ENCODE results near the gene SOX15. TPM values are rescaled to one million over a fixed set of nuclear protein-coding genes. Genes with fewer than 3 reads are reported as not detected.

SOX15 gene
- total RNA-seq, 1 experiment from 2014 or later: not detected

GRCh38 chr17:7577327-7578199 is 12.3 kb downstream of the SOX15 start:
- no peak for DNase-seq (ENCODE audit: low read depth)

DNA sequence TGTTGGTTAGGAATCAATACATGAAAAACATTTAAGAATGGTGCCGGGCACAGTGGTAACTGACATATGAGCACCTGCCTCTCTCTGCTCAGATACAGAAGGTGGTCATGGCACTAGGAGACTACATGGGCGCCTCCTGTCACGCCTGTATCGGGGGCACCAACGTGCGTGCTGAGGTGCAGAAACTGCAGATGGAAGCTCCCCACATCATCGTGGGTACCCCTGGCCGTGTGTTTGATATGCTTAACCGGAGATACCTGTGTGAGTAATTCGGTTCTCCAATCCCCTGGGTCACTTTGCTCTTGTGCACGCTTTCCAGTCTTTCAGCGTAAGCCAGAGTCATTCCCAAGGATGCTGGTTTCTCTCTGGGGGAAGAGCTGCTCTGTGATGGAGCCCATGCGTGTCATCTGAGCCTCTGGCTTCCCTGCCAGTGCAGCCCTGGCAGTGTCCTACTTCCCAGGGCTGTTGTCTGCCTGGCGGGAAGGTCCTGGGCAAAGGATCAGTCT is 13.4 kb downstream of the SOX15 start:
- DNase-seq (ENCODE audit: low read depth): no peak

GRCh38 chr17:7575959-7576358 is 13.9 kb downstream of the SOX15 start:
- DNase-seq (ENCODE audit: low read depth): no peak

GRCh38 chr17:7575481-7575883 is 14.4 kb downstream of the SOX15 start:
- DNase-seq (ENCODE audit: low read depth): no peak

DNA sequence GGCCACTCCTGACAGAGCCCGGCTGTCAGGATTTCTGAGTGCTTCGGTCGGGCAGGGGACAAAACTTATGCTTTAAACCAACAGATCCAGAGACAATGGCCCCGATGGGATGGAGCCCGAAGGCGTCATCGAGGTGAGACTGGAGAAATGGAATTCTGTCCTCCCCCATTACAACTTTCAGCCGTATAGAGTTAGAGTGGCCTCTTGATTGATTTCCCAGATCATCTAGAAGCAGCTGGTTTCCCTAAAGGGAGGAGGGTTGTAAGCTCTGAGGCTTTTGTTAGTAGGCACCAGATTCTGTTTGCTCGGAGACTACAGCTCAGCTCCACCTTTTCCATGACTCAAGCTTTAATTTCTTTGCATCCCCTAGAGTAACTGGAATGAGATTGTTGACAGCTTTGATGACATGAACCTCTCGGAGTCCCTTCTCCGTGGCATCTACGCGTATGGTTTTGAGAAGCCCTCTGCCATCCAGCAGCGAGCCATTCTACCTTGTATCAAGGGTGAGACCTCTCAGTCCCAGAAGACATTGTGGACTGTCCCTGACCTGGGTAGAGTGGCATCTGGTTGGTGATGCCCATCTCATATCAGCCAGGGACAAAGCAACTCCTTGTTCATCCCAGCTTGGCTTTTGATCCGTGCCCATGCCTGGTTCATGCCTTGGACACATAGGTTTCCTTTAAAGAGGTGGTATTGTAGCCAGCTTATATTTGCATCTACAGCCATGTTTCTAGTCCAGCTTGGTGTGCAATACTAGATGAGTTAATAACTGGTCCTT is 15.5 kb downstream of the SOX15 start:
- DNase-seq (ENCODE audit: low read depth): no peak

DNA sequence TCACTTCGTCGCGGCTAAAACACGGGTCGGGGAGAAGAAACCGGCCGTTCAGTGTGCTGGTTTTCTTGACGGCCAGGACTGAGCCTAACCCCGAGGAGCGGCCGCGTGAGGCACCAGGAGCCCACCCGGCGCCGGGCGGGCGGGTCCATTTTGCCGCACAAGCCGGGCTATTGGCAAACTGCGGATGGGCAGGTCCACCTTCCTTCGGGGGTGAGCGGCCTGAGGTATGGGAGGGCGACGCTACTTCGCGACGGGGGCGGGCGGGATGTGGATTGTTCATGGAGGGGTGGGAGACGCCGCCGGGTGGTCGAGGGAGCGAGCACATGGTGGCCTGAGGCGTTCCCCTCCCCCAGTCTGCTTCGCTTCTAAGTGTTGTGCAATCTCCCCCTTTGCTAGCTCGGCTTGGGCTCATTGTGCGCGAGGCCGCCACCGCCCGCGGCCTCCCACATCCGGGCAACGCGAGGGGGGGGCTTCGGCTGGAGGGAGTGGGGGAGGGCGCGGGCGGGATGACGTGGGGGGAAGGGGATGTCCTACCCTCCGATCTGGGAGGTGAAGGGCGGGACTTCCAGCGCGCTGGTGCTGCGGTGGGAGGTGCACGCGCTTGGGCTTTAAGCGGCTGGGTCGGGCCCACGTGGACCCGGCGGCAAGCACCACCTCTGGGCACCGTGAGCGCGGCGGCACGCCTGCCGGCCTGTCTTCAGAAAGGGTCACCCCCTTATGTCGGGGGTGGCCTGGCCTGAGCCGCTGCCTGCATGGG is 16.4 kb downstream of the SOX15 start:
- peak; percentile 85 for DNase-seq (ENCODE audit: low read depth)

GRCh38 chr17:7572588-7573323 is 17.1 kb downstream of the SOX15 start:
- DNase-seq (ENCODE audit: low read depth): peak; percentile 99

DNA sequence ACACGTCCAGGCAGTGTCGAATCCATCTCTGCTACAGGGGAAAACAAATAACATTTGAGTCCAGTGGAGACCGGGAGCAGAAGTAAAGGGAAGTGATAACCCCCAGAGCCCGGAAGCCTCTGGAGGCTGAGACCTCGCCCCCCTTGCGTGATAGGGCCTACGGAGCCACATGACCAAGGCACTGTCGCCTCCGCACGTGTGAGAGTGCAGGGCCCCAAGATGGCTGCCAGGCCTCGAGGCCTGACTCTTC is 17.6 kb downstream of the SOX15 start:
- DNase-seq (ENCODE audit: low read depth): no peak

DNA sequence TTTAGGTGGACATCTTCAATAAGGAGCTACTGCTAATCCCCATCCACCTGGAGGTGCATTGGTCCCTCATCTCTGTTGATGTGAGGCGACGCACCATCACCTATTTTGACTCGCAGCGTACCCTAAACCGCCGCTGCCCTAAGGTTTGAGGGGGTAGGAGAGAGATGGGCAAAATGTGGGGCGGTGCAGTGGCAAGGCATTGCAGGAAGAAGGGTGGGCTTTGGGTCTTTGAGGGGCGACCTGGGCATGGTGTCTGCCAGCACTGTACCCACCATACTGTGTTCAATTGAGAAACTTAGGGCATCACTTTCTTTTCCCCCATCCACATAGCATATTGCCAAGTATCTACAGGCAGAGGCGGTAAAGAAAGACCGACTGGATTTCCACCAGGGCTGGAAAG is 19.5 kb downstream of the SOX15 start:
- DNase-seq (ENCODE audit: low read depth): no peak

DNA sequence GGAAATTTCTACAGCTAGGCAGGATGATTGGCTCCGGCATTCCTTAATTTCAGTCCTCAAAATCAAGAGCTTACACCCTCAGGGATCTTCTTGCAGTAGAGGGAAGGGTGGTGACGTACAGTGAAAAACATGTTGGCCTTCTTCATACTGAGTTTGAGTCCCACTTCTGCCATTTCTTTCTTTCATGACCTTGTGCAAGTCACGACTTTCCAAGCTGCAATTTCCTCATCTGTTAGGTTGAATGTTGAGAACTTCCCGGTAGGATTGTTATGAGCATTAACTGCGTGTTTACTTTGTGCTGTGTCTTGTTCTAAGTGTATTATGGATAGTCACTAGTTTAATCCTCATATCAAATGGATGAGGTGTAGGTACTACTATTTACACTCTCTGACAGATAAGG is 20.3 kb downstream of the SOX15 start:
- DNase-seq (ENCODE audit: low read depth): no peak

DNA sequence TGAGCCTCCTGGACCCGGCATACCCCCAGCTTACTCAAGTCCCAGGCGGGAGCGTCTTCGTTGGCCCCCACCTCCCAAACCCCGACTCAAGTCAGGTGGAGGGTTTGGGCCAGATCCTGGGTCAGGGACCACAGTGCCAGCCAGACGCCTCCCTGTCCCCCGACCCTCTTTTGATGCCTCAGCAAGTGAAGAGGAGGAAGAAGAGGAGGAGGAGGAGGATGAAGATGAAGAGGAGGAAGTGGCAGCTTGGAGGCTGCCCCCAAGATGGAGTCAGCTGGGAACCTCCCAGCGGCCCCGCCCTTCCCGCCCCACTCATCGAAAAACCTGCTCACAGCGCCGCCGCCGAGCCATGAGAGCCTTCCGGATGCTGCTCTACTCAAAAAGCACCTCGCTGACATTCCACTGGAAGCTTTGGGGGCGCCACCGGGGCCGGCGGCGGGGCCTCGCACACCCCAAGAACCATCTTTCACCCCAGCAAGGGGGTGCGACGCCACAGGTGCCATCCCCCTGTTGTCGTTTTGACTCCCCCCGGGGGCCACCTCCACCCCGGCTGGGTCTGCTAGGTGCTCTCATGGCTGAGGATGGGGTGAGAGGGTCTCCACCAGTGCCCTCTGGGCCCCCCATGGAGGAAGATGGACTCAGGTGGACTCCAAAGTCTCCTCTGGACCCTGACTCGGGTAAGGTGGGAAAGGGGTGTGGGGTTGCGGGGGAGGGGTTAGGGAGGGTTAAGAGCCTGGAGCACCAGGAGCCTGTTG is 26.6 kb downstream of the SOX15 start:
- DNase-seq (ENCODE audit: low read depth): no peak

DNA sequence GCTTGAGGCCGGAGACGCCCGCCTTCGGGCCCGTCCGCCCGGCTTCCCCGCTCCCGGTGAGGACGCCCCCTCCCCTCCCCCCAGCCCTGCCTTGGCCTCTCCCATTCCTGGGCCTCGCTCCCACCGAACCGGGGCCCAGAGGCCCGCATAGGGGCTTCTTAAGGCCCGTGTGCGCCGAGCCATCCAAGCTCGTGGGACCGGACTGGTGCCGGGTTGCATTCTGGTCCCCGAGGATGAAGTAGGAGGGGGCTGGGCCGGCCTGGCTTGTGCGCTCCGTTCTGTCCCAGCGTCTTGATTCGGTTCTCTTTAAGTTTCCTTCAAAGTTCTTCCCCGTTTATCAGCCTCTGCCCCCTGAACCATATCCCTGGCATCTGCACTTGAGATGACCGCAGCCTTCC is 27.7 kb downstream of the SOX15 start:
- DNase-seq (ENCODE audit: low read depth): no peak

DNA sequence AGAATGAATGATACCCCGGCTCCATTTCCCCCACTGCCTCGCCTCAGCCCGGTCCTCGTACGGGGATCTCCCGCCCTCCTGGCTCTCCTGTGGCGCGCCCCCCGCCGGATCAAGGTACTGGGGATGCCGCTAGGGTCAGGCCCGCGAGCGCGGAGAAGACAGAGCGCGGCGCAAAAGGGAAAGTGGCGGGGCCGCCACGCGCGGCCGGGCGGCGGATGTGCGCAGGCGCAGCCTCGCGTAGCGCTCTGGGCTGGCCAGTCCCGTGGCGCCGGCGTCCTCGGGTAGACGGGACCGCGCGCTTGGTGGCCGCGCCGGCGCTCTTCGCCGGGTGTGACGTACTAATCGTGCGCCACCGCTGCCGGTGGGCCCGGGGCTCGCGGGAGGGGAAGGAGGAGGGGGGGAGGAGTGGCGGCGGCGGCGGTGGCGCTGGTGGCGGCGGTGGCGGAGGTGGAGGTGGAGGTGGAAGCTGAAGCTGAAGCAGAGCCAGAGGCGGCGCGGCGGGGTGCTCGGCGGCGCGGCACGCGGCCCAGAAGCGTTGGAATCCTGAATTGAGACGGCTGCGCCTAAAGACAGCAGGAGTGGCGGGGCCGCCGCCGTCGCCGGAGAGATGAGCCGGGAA is 28.2 kb downstream of the SOX15 start, which contains the start of gene SENP3:
Gene SENP3 (plus strand): TSS at position 331 of the 619 bp plus-strand sequence. CDS start 1,158 bp downstream, outside the sequence.
- peak; percentile 84 for DNase-seq (ENCODE audit: low read depth)

DNA sequence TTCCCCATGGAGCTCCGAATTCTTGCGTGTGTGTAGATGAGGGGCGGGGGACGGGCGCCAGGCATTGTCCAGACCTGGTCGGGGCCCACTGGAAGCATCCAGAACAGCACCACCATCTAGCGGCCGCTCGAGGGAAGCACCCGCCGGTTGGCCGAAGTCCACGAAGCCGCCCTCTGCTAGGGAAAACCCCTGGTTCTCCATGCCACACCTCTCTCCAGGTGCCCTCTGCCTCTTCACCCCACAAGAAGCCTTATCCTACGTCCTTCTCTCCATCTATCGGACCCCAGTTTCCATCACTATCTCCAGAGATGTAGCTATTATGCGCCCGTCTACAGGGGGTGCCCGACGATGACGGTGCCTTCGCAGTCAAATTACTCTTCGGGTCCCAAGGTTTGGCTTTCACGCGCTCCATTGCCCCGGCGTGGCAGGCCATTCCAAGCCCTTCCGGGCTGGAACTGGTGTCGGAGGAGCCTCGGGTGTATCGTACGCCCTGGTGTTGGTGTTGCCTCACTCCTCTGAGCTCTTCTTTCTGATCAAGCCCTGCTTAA is 28.8 kb downstream of the SOX15 start:
- peak; percentile 74 for DNase-seq (ENCODE audit: low read depth)

GRCh38 chr17:7560172-7561027 is 29.5 kb downstream of the SOX15 start:
- no peak for DNase-seq (ENCODE audit: low read depth)

DNA sequence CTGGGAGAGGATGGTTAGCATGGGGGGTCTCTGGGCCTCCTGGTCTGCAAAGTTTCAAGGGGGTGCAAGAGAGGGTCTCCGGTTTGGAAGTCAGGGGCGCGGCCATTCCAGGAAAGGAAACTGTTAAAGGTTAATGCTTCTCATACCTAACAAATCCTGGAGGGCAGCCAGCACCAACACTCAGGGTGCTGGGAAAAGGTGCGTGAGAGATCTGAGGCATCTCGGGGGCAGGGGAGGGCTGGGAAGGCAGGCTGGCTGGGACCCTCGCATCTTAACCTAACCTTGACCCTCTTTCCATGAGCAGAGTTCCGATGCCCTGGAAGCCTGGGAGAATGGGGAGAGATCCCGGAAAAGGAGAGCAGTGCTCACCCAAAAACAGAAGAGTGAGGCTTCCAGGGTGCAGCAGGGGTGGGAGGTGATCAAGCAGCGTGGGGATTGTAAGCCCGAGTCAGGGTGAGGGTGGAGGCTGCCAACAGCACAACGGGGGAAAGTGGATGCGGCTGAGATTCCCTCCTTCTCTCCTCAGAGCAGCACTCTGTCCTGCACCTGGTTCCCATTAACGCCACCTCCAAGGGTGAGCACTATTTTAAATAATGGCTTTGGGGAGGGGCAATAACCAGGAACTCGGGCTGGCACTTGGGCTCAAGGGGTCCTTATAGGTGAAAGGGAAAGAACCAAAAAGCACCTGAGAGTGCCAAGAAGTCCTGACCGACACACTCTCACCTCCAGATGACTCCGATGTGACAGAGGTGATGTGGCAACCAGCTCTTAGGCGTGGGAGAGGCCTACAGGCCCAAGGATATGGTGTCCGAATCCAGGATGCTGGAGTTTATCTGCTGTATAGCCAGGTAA is 30.3 kb downstream of the SOX15 start:
- no peak for DNase-seq (ENCODE audit: low read depth)

DNA sequence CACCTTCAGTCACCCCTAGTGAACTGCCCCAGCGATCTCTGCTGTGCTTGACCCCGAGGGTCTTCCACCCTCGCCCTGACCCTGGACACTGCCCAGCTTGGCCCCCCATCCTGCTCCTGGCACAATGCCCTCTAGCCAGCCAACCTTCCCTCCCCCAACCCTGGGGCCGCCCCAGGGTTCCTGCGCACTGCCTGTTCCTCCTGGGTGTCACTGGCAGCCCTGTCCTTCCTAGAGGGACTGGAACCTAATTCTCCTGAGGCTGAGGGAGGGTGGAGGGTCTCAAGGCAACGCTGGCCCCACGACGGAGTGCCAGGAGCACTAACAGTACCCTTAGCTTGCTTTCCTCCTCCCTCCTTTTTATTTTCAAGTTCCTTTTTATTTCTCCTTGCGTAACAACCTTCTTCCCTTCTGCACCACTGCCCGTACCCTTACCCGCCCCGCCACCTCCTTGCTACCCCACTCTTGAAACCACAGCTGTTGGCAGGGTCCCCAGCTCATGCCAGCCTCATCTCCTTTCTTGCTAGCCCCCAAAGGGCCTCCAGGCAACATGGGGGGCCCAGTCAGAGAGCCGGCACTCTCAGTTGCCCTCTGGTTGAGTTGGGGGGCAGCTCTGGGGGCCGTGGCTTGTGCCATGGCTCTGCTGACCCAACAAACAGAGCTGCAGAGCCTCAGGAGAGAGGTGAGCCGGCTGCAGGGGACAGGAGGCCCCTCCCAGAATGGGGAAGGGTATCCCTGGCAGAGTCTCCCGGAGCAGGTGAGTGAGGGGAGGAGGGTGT is 31.2 kb downstream of the SOX15 start, which contains the start of gene TNFSF13:
Gene TNFSF13 (plus strand): TSS at position 207 of the 776 bp plus-strand sequence. CDS start 290 bp downstream, at position 497.
- DNase-seq (ENCODE audit: low read depth): no peak

All from RPMI7951 (cell line).